GM12872 (cell line): Measurements from ENCODE around the gene PRRC2B.

Source experiments
- TF ChIP-seq, protein P1 (sequence below): IDR thresholded peaks from 3 replicates; pipeline ENCODE4 v1.5.1; 2011; ENCODE audit warnings: low read depth, mild to moderate bottlenecking, low read length, moderate library complexity; ENCODE audit not compliant: insufficient read depth

The PRRC2B gene

DNA sequence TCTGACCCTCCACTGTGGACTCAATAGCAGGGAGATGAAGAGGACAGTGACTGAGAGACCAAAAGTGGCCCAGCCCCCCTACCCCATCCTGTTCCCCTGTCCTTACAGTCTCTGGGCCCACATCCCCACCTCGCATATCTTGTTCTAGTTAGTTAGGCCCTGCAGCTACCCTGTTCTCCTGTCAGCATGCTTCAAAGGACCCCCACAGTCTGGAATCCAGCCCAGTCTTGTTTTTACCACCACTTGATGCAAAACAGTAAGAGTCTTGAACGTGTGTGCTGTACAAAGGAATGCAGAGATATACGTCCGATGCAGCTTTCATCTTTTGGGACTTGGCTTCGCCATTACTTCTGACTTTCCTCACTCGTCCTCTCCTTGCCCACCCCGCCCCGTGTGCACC lies 96.6 kb downstream of the PRRC2B start:
- TF ChIP-seq, protein P1, sequence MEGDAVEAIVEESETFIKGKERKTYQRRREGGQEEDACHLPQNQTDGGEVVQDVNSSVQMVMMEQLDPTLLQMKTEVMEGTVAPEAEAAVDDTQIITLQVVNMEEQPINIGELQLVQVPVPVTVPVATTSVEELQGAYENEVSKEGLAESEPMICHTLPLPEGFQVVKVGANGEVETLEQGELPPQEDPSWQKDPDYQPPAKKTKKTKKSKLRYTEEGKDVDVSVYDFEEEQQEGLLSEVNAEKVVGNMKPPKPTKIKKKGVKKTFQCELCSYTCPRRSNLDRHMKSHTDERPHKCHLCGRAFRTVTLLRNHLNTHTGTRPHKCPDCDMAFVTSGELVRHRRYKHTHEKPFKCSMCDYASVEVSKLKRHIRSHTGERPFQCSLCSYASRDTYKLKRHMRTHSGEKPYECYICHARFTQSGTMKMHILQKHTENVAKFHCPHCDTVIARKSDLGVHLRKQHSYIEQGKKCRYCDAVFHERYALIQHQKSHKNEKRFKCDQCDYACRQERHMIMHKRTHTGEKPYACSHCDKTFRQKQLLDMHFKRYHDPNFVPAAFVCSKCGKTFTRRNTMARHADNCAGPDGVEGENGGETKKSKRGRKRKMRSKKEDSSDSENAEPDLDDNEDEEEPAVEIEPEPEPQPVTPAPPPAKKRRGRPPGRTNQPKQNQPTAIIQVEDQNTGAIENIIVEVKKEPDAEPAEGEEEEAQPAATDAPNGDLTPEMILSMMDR: no peak

DNA sequence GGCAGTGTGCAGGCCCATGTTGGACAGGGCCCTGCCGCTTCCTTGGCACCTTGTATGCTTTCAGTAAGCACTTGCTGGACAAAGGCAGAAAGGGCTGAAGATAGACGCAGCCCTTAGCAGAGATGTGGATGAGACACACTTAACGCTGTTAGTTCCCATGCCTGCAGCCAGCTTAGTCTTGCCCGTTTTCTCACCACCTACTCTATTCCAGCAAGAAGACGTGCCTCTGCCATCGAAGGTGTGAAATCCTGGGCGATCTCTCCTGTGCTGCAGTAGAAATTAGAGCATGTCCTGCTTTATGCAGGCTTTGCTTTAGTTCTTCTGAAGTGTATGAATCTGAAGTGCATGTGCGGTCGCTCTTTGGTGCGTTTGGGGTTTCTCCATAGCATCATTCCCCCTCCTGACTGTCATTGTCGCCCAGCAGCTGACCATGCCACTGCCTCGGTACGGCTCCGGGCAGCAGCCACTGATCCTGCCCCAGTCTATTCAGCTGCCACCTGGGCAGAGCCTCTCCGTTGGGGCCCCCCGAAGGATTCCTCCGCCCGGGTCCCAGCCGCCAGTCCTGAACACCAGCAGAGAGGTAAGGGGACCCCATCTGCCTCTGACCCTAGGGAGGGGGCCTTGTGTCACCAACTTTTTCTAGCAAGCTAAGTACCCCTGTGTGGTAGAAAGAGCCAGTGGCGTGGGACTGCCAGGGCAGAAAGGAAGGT lies 97.3 kb downstream of the PRRC2B start:
- TF ChIP-seq, protein P1: no peak

DNA sequence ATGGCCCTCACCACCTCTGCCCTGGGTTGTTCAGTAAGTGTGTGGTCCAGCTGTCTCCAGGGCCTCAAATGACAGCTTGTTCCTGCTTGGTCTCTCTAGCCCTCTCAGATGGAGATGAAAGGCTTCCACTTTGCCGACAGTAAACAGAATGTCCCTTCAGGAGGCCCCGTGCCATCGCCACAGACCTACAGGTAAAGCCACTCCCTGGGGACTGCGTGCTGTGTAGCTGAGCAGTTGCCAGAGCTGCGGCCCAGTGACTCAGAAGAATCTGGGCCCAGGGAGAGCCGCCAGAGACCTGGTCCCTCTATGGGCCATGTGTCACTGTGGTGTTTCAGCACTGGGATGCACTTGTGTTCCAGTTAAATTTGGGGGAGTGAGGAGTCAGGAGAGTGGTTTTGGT lies 98.2 kb downstream of the PRRC2B start:
- TF ChIP-seq, protein P1: no peak

DNA sequence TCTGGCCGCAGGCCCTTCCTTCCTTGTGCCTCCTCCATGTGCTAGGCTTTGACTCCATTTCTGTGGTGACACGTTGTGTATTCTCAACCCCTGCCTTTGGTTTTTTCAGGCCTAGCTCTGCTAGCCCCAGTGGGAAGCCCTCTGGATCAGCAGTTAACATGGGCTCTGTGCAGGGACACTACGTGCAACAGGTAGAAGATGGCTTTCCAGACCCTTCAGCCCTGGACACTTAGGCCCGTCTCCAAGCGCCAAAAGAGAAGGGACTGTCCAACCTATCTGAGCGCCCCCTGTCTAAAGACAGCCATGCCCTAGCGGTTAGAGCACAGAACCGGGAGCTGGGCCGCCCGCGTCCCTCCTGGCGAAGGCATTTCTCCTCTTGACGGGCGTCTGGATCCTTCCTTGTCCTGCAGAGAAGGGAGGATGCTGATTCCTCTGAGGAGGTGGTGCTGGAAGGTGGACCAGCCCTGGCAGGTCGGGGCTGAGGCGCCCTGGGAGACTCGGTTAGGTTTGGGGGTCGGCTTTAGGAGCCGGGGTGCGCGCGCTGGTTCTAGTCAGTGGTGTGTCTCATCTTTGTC lies 100.5 kb downstream of the PRRC2B start:
- TF ChIP-seq, protein P1: no peak

DNA sequence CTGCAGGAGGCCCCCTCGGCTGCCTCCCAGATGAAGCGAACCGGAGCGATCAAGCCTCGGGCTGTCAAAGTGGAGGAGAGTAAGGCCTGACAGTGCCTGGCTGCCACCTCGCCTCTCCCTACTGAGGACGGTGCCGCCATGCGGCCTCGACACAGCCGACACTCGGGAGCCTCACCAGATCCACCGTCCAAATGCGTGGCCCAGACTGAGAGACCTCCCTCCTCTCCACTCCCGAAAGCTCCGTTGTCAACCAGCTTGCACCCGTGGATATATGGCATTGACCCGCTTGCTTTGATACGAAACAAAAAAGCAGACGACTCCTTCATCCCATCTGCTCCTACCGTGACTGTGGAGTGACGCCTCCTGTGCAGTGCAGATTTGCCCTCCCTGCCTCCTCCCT lies 101.9 kb downstream of the PRRC2B start:
- TF ChIP-seq, protein P1: no peak

DNA sequence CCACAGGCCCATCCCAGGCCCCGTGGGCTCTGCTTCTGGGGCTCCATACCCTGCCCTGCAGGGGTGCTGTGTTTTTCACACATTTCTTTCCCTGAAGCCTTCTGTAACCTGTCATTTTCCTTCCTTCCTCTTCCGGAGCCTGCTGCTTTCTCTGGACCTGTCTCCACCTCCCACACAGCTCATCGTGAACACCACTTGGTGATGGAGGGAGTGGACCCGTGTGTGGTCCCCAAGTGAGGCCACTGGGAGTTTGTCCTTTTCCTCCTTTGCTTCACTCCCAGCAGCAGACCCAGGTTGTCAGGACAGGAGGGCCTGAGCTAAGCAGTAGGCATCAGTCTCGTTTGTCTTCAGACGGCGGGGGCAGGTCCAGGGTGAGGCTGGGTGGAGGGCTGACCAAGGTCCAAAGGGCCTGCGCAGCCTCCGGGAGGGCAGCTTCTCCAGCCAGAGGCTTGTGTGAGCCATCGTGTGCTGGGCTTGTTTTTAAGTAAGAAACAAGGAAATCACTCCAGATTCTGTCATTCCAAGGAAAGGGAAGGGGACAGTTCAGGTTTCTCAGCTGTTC lies 103.0 kb downstream of the PRRC2B start:
- TF ChIP-seq, protein P1: no peak

DNA sequence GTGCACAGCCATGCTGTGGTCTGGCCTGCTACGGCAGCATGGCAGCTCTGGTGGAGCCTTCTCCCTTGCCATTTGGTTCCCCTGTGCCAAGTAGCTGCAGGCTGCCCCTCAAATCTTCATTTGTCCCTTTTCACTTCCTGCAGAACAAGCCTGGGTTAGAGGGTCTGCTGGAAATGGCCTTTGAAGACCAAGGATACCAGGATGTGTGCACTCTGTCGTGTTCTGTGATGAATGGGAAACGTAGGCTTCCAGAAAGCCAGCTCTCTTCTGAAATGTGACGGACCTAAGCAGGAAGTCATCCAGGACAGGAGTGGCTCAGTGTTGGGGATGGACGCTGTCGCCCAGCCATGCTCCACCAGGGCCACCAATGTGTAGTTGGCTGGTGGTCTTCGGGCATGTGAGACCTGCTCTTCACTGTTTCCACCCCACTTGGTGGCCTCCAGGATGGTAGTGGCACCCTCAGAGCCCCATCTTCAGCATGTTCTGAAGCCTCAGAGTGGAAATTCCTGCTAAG lies 105.4 kb downstream of the PRRC2B start:
- TF ChIP-seq, protein P1: no peak
